GM06990 (cell line): ENCODE results near the gene IRX4.

Experiments used
- DNase-seq: peaks from one replicate; pipeline ENCODE4 v3.0.0-alpha.2; 2011; ENCODE audit not compliant: insufficient read length; ENCODE audit errors: extremely low read depth
- H3K27me3 ChIP-seq: replicated peaks from 2 replicates; pipeline ENCODE4 v1.6.0; 2011; ENCODE audit warnings: low read length; ENCODE audit not compliant: control insufficient read depth, insufficient read depth
- H3K36me3 ChIP-seq: 2 replicates; pipeline ENCODE4 v1.5.1; 2011; ENCODE audit warnings: low read length; ENCODE audit not compliant: control insufficient read depth, insufficient read depth
- H3K4me3 ChIP-seq: replicated peaks from 2 replicates; pipeline ENCODE4 v1.5.1; 2011; ENCODE audit warnings: low read depth, mild to moderate bottlenecking, control low read depth, low read length
- TF ChIP-seq, protein P1 (sequence below): IDR thresholded peaks from 2 replicates; pipeline ENCODE4 v1.5.1; 2011; ENCODE audit warnings: low read length, control low read depth, mild to moderate bottlenecking, inconsistent platforms; ENCODE audit not compliant: insufficient read depth, poor library complexity, severe bottlenecking

The IRX4 gene

DNA sequence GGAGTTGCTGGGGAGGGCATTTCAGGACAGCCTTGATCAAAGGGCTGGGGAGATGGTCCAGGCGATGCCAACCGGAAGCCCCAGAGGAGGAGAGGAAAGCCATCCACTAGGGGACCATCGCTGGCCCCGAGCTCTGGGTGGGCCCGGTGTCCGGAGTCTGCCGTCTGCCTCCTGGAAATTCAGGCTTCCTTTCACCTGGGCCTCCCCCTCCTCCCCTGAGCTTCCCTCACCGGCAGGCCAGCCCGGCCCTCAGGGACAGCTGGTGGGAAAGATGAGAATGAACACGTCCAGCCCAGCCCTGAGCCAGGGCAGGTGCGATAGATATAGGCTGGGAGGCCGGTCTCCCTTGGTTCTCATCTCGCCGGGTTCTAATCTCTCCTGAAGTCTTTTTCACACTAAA lies 17.2 kb downstream of the IRX4 start:
- TF ChIP-seq, protein P1, sequence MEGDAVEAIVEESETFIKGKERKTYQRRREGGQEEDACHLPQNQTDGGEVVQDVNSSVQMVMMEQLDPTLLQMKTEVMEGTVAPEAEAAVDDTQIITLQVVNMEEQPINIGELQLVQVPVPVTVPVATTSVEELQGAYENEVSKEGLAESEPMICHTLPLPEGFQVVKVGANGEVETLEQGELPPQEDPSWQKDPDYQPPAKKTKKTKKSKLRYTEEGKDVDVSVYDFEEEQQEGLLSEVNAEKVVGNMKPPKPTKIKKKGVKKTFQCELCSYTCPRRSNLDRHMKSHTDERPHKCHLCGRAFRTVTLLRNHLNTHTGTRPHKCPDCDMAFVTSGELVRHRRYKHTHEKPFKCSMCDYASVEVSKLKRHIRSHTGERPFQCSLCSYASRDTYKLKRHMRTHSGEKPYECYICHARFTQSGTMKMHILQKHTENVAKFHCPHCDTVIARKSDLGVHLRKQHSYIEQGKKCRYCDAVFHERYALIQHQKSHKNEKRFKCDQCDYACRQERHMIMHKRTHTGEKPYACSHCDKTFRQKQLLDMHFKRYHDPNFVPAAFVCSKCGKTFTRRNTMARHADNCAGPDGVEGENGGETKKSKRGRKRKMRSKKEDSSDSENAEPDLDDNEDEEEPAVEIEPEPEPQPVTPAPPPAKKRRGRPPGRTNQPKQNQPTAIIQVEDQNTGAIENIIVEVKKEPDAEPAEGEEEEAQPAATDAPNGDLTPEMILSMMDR = no peak
- Histone ChIP-seq H3K36me3 (no peaks in the 10 kb centered on the region), H3K27me3 (peaks cover 2% of the 10 kb centered on the region; the same call in 1 of the 2 replicates), H3K4me3 (no peak overlapping the region)
- no peak for DNase-seq

DNA sequence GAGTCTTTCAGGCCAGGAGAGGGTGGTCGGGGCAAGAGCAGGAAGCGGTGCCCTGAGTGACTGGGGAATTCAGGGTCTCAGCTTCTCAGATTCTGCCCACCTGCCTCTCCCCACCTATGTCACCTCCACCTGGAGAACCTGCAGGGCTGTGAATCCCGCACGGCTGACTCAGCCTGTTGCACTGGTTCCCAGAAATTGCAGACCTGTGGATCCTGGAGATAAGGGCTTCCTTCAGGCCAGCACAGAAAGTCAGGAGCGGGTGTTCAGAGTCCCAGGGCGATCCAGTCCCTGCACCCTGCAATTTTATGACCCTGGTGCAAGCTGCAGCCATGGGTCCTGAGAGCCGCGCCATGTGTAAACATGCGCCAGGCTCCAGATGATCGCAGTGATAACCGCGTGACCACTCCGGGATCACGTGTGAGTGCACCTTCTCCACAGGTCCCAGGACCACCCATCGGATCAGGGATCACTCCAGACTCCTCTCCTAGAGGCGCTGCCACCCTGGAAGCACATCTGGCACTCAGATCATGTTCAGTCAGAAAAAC lies 17.8 kb downstream of the IRX4 start:
- Histone ChIP-seq H3K36me3 (no peaks in the 10 kb centered on the region), H3K27me3 (peaks cover 2% of the 10 kb centered on the region; the same call in 1 of the 2 replicates), H3K4me3 (no peak overlapping the region)
- DNase-seq = no peak
- TF ChIP-seq, protein P1 = no peak

DNA sequence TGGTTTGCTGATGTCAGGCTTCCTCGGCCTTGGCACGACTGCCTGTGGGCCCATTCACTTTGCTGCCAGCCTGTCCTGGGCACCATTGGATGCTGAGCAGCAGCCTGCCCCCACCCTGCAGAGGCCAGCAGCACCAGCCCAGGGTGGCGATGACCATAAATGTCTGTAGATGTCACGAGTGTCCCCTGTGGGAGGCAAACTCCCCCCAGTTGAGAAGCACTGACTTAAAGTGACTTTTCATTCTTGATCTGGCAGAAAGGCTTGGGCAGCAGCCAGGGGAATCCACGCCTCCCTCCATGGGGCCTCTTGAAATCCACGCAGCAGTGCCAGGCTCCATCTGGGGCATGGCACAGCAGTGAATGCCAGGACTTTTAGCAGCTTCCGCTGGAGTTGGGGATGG lies 21.8 kb downstream of the IRX4 start:
- DNase-seq = no peak
- Histone ChIP-seq H3K27me3 (peaks cover 2% of the 10 kb centered on the region; the same call in 1 of the 2 replicates), H3K4me3 (no peak overlapping the region), H3K36me3 (no peaks in the 10 kb centered on the region)
- TF ChIP-seq, protein P1 = no peak

DNA sequence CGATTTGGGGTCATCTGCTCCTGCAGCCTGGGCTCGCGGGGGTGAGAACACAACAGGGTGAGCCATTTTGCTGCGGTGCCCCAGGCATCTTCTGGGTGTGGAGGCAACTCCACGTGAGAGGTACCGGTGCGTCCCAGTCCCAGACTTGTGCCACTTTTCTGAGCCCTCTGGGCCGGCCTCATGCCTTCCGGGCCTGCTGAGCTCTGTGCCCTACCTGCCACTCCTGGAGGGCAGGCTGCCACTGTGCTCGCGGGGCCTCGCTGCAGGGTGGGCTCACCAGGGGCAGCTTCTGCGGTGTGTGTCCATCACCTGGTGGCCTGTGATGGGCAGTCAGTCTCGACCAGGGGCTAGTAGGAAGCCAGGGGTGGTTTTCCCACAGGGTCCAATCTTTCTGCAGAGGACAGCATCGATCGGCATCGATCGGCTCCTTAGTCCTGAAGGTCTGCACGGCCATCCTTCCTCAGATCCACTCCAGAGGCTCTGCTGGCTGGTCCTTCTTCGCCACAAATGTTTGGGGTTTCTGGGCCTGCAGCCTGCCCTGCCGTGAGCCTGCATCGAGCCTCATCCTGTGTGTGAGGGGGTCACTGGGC lies 22.6 kb downstream of the IRX4 start:
- no peak for DNase-seq
- Histone ChIP-seq H3K27me3 (peaks cover 2% of the 10 kb centered on the region; the same call in 1 of the 2 replicates), H3K4me3 (no peak overlapping the region), H3K36me3 (no peaks in the 10 kb centered on the region)
- TF ChIP-seq, protein P1 = no peak

DNA sequence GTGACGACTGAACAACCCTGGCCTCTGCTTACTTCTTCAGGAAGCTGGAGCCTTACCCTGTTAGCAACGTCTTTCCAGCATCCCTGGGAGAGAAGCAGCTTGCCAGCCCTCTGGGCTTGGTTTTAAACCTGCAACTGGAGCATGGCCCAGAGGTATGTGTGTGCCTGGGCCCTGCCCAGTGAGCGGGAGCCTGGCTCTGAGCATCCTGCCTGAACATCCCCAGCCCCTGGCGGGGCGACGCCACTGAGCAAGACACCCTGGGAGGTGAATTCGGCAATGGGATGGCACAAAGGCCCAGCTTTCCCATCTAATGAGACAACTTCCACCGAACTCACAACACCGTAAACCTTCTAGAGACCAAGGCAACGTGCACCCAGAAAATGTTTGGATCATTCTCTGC lies 23.6 kb downstream of the IRX4 start:
- Histone ChIP-seq H3K4me3 (no peak overlapping the region), H3K27me3 (no peaks in the 10 kb centered on the region; the same call in 1 of the 2 replicates), H3K36me3 (no peaks in the 10 kb centered on the region)
- TF ChIP-seq, protein P1 = no peak
- DNase-seq = no peak
